ENCODE measurements around the gene HTT.

The HTT gene

GRCh38 chr4:3218824-3219760, 144.6 kb downstream of the HTT start:
- no peak for DNase-seq (ENCODE audit: low read depth)

GRCh38 chr4:3219761-3220475, 145.4 kb downstream of the HTT start:
- no peak for DNase-seq (ENCODE audit: low read depth)

- DNase-seq (ENCODE audit: low read depth), result no peak
Observed at GRCh38 chr4:3220476-3221183, 146.1 kb downstream of the HTT start.

GRCh38 chr4:3221184-3221494, 146.7 kb downstream of the HTT start:
- DNase-seq (ENCODE audit: low read depth), result no peak

- no peak for DNase-seq (ENCODE audit: low read depth)
Observed at GRCh38 chr4:3221996-3222395, 147.5 kb downstream of the HTT start.

GRCh38 chr4:3223346-3223745, 148.9 kb downstream of the HTT start:
- no peak for DNase-seq (ENCODE audit: low read depth)

GRCh38 chr4:3223956-3224748, 149.7 kb downstream of the HTT start:
- DNase-seq (ENCODE audit: low read depth), result no peak

- no peak for DNase-seq (ENCODE audit: low read depth)
Observed at GRCh38 chr4:3225071-3225850, 150.8 kb downstream of the HTT start.

GRCh38 chr4:3225936-3226335, 151.5 kb downstream of the HTT start:
- no peak for DNase-seq (ENCODE audit: low read depth)

GRCh38 chr4:3226467-3226866, 152.0 kb downstream of the HTT start:
- DNase-seq (ENCODE audit: low read depth), result no peak

GRCh38 chr4:3226944-3227343, 152.5 kb downstream of the HTT start:
- no peak for DNase-seq (ENCODE audit: low read depth)

GRCh38 chr4:3227878-3228675, 153.6 kb downstream of the HTT start:
- no peak for DNase-seq (ENCODE audit: low read depth)

GRCh38 chr4:3228881-3229280, 154.4 kb downstream of the HTT start:
- DNase-seq (ENCODE audit: low read depth), result no peak

- no peak for DNase-seq (ENCODE audit: low read depth)
Observed at GRCh38 chr4:3229328-3229727, 154.8 kb downstream of the HTT start.

GRCh38 chr4:3229964-3230363, 155.5 kb downstream of the HTT start:
- no peak for DNase-seq (ENCODE audit: low read depth)

GRCh38 chr4:3231471-3231870, 157.0 kb downstream of the HTT start:
- no peak for DNase-seq (ENCODE audit: low read depth)

- no peak for DNase-seq (ENCODE audit: low read depth)
Observed at GRCh38 chr4:3232001-3232400, 157.5 kb downstream of the HTT start.

- no peak for DNase-seq (ENCODE audit: low read depth)
Observed at GRCh38 chr4:3232871-3233271, 158.4 kb downstream of the HTT start.

GRCh38 chr4:3233391-3234071, 159.1 kb downstream of the HTT start:
- no peak for DNase-seq (ENCODE audit: low read depth)
